B cell (primary cell): ENCODE data around the gene EFNB2. TPM values are rescaled to one million over a fixed set of nuclear protein-coding genes. Genes with fewer than 3 reads are reported as not detected.

Experiments
- ATAC-seq: fragments of 200-7000 bp; cut with Tn5 transposase; one replicate; pipeline ENCODE4 v1.10.0; 2021; ENCODE audit warnings: low read depth, mild to moderate bottlenecking, moderate number of reproducible peaks, moderate library complexity
- CTCF ChIA-PET: fragments of 350-600 bp; sonication (Branson Sonifier 250); formaldehyde crosslinking; loops from one replicate; lab custom pipeline; 2021; ENCODE audit warnings: antibody characterized with exemption, inconsistent platforms; lab: Charles Lee
- POLR2A ChIA-PET: fragments of 350-600 bp; sonication (Branson Sonifier 250); formaldehyde crosslinking; loops from one replicate; lab custom pipeline; 2021; ENCODE audit warnings: antibody characterized with exemption; lab: Charles Lee
- DNase-seq: peaks from one replicate; pipeline ENCODE4 v3.0.0; 2013
- H2AFZ ChIP-seq: 2 replicates; pipeline ENCODE4 v1.6.1; 2012; ENCODE audit warnings: mild to moderate bottlenecking, low read depth, low read length; ENCODE audit not compliant: insufficient read depth, poor library complexity, severe bottlenecking
- H3K27ac ChIP-seq, 2 donors: 1 replicate in 1 of 2; 2 replicates in 1 of 2; pipeline ENCODE4 v1.5.1; 2012 to 2013; ENCODE audit warnings: low read length in 2 of 2, mild to moderate bottlenecking in 2 of 2, moderate library complexity in 1 of 2
- H3K27me3 ChIP-seq, 4 experiments: fragments of 200-600 bp in 1 of 4; sonication (generic) in 1 of 4; replicated peaks in 1 of 4; 1 replicate in 2 of 4; 2 replicates in 2 of 4; pipeline versions ENCODE4 v1.6.1 to v1.7.0; 2013 to 2016; ENCODE audit warnings: low read length in 3 of 4, mild to moderate bottlenecking in 2 of 4, mixed read lengths in 1 of 4, moderate library complexity in 1 of 4; ENCODE audit not compliant: insufficient read depth in 4 of 4, control insufficient read depth in 3 of 4; ENCODE audit errors: control extremely low read depth in 1 of 4
- H3K36me3 ChIP-seq, 2 experiments: replicated peaks in 1 of 2; 1 replicate in 1 of 2; 2 replicates in 1 of 2; pipeline versions ENCODE4 v1.6.1 to v1.7.1; 2013; ENCODE audit warnings: low read length in 1 of 2; ENCODE audit not compliant: insufficient read depth in 2 of 2, control insufficient read depth in 1 of 2; ENCODE audit errors: control extremely low read depth in 1 of 2, extremely low read depth in 1 of 2
- H3K4me1 ChIP-seq, 2 donors: fragments of 200-600 bp in 1 of 2; sonication (generic) in 1 of 2; 1 replicate in 1 of 2; 2 replicates in 1 of 2; pipeline versions ENCODE4 v1.5.1 to v1.6.1; 2013 to 2017; ENCODE audit warnings: low read length in 2 of 2; ENCODE audit not compliant: control insufficient read depth in 2 of 2, insufficient read depth in 2 of 2
- H3K4me2 ChIP-seq: replicated peaks from 2 replicates; pipeline ENCODE3; 2012; ENCODE audit warnings: mild to moderate bottlenecking, low read depth, low read length; ENCODE audit not compliant: poor library complexity, severe bottlenecking
- H3K4me3 ChIP-seq, 5 experiments: fragments of 200-600 bp in 1 of 5; sonication (generic) in 1 of 5; 1 replicate in 3 of 5; 2 replicates in 2 of 5; pipeline versions ENCODE4 v1.5.1 to v1.7.0; 2011 to 2016; ENCODE audit warnings: low read length in 4 of 5, mild to moderate bottlenecking in 4 of 5, low read depth in 2 of 5, control low read depth in 1 of 5, moderate library complexity in 1 of 5; ENCODE audit not compliant: insufficient read depth in 1 of 5; ENCODE audit errors: control extremely low read depth in 1 of 5, extremely low read depth in 1 of 5
- H3K79me2 ChIP-seq: fragments of 200-600 bp; sonication (generic); one replicate; pipeline ENCODE4 v1.6.0; 2016; ENCODE audit warnings: low read length; ENCODE audit not compliant: control insufficient read depth, insufficient read depth
- H3K9ac ChIP-seq: fragments of 200-600 bp; sonication (generic); 2 replicates; pipeline ENCODE4 v1.6.1; 2017; ENCODE audit warnings: mild to moderate bottlenecking, low read length, moderate library complexity
- H3K9me3 ChIP-seq, 3 donors: one replicate each; pipeline versions ENCODE4 v1.6.1 to v1.7.1; 2013; ENCODE audit warnings: low read length in 2 of 3; ENCODE audit not compliant: control insufficient read depth in 2 of 3, insufficient read depth in 1 of 3; ENCODE audit errors: control extremely low read depth in 1 of 3
- H4K20me1 ChIP-seq: 2 replicates; pipeline ENCODE4 v1.6.0; 2012; ENCODE audit warnings: mild to moderate bottlenecking, low read length; ENCODE audit not compliant: insufficient read depth, control insufficient read depth, poor library complexity, severe bottlenecking
- H3K27ac Mint-ChIP-seq: one replicate; pipeline ENCODE4 v1.8.0; 2021; ENCODE audit warnings: mixed read lengths
- H3K27me3 Mint-ChIP-seq: one replicate; pipeline ENCODE4 v1.8.0; 2021; ENCODE audit warnings: mixed read lengths
- H3K4me1 Mint-ChIP-seq: one replicate; pipeline ENCODE4 v1.8.0; 2021; ENCODE audit warnings: mixed read lengths
- H3K4me3 Mint-ChIP-seq: one replicate; pipeline ENCODE4 v1.8.0; 2021; ENCODE audit warnings: mixed read lengths
- H3K9me3 Mint-ChIP-seq: one replicate; pipeline ENCODE4 v1.8.0; 2022; ENCODE audit warnings: mixed read lengths; ENCODE audit not compliant: insufficient read depth
- EZH2 ChIP-seq: IDR thresholded peaks from 2 replicates; pipeline ENCODE4 v1.6.1; 2012; ENCODE audit warnings: borderline replicate concordance, low read depth, mild to moderate bottlenecking, moderate library complexity, low read length; ENCODE audit not compliant: insufficient read depth, poor library complexity, severe bottlenecking
- WGBS: methylation state at CpG from one replicate; pipeline ENCODE4 v1.1.5; 2013; ENCODE audit warnings: missing lambda C conversion rate; ENCODE audit not compliant: insufficient coverage; 5-methylcytosine and 5-hydroxymethylcytosine counted together
- intact Hi-C: fragments of 100-400 bp; cut with micrococcal nuclease; formaldehyde crosslinking; loops from one replicate; pipeline ENCODE4 v1.10.0; 2022
- polyA plus RNA-seq: library from polyadenylated mRNA; depleted of rRNA; stranded (reverse); fragments of >200 nt; gene quantifications from 2 replicates; pipeline ENCODE4 v1.2.3, GENCODE V29; 2012
- total RNA-seq, 2 donors: library from RNA; stranded (reverse); fragments of 120-200 nt in 1 of 2; gene quantifications; 1 replicate in 1 of 2; 2 replicates in 1 of 2; pipeline versions ENCODE4 v1.2.3 to v1.2.4, GENCODE V29; 2013 to 2022
- TF ChIP-seq, protein P1 (sequence below): fragments of 200-600 bp; IDR thresholded peaks from one replicate; pipeline ENCODE4 v1.8.0; 2022; ENCODE audit warnings: antibody characterized with exemption, mild to moderate bottlenecking

EFNB2 gene
- total and polyA plus RNA-seq, 2 donors (not counting 1 experiment from before 2014, with no cell fraction given), result 0.04 to 1.2 TPM

DNA sequence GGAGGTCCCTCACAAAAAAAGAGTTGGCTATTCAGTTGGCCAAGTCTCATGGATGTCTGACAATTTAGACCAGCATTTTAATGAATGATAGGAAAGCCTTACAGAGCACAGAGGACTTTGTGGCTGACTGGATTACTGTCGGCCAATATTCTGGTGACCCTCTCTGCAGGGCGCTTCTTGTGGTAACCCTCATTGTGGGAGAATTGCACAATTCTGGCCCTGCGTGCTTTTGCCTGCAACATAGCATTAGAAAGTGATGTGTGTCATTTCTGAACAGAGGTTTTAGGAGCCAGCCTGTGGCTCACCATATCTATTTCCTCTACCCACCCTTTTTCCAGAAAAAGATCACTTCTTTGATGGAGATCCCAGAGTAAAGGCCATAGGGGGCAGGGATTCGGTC is 71.4 kb downstream of the EFNB2 start:
- no peaks in the 10 kb centered on the region for H3K9me3 Mint-ChIP-seq
- WGBS, result 77% methylated on average over 4 of the region's 4 CpGs
- POLR2A ChIA-PET, result no interaction called here

DNA sequence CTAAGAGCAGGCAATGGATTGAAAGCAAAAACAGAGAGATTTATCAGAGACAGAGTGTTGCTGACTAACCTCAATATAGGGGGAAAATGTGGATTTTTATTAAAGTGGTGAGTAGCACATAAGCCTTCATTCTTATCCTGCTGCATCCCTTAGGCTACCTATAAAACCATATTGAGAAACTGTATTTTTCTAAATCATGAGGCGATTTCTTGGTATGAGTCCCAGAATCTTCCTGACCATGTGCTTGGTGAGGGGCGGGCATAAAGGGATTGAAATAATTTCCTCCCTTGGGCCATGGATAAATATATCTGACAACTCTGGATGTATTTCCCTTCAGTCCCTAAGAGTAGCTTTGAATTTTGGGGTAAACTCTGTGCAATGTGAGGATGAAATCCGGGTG is 72.8 kb downstream of the EFNB2 start:
- no peak overlapping the region for H3K9ac ChIP-seq
- Mint-ChIP-seq H3K9me3 (no peaks in the 10 kb centered on the region), H3K4me3 (no peak overlapping the region), H3K4me1 (no peaks in the 10 kb centered on the region), H3K27me3 (peaks cover 7% of the 10 kb centered on the region), H3K27ac (no peak overlapping the region)
- intact Hi-C loops, result no loop called here
- DNase-seq (no peak), ATAC-seq (no peak)
- no peaks in the 10 kb centered on the region for H3K79me2 ChIP-seq
- CTCF ChIA-PET, result no interaction called here
- no peak overlapping the region for H3K27ac ChIP-seq
- no peaks in the 10 kb centered on the region for H3K4me1 ChIP-seq
- no peaks in the 10 kb centered on the region for H4K20me1 ChIP-seq
- H3K4me3 ChIP-seq, result no peak overlapping the region
- WGBS, result 78% methylated on average over 1 of the region's 3 CpGs
- H3K9me3 ChIP-seq, result no peaks in the 10 kb centered on the region
- peaks cover 0 to 7% (median 1%) of the 10 kb centered on the region in 4 experiments for H3K27me3 ChIP-seq
- POLR2A ChIA-PET, result no interaction called here
- H2AFZ ChIP-seq, result no peak overlapping the region
- no peak overlapping the region for H3K4me2 ChIP-seq
- H3K36me3 ChIP-seq, result no peaks in the 10 kb centered on the region
- TF ChIP-seq, protein P1, sequence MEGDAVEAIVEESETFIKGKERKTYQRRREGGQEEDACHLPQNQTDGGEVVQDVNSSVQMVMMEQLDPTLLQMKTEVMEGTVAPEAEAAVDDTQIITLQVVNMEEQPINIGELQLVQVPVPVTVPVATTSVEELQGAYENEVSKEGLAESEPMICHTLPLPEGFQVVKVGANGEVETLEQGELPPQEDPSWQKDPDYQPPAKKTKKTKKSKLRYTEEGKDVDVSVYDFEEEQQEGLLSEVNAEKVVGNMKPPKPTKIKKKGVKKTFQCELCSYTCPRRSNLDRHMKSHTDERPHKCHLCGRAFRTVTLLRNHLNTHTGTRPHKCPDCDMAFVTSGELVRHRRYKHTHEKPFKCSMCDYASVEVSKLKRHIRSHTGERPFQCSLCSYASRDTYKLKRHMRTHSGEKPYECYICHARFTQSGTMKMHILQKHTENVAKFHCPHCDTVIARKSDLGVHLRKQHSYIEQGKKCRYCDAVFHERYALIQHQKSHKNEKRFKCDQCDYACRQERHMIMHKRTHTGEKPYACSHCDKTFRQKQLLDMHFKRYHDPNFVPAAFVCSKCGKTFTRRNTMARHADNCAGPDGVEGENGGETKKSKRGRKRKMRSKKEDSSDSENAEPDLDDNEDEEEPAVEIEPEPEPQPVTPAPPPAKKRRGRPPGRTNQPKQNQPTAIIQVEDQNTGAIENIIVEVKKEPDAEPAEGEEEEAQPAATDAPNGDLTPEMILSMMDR, result no peak
- no peak for TF ChIP-seq EZH2

More for the DNA sequence above, 71.4 kb downstream of the EFNB2 start:
- TF ChIP-seq, protein P1, result no peak
- no peak for TF ChIP-seq EZH2
- Histone ChIP-seq H3K4me1 (no peaks in the 10 kb centered on the region), H3K9ac (no peak overlapping the region), H3K4me3 (no peak overlapping the region), H3K4me2 (no peak overlapping the region), H3K79me2 (no peaks in the 10 kb centered on the region), H3K27ac (no peak overlapping the region), H3K27me3 (peaks cover 0 to 5% (median 0%) of the 10 kb centered on the region in 4 experiments), H3K9me3 (no peaks in the 10 kb centered on the region), H4K20me1 (no peaks in the 10 kb centered on the region), H2AFZ (no peak overlapping the region), H3K36me3 (no peaks in the 10 kb centered on the region)
- H3K4me3 Mint-ChIP-seq, result no peak overlapping the region
- ATAC-seq, result no peak
- H3K27me3 Mint-ChIP-seq, result peaks cover 7% of the 10 kb centered on the region
- H3K4me1 Mint-ChIP-seq, result no peaks in the 10 kb centered on the region
- intact Hi-C loops, result no loop called here
- no peak for DNase-seq
- CTCF ChIA-PET, result no interaction called here
- H3K27ac Mint-ChIP-seq, result no peak overlapping the region
